Activated T-cell treated with anti-CD3 and anti-CD28 coated beads for 48 hours (primary cell): ENCODE results near the gene ADGRL3.
"Not testable (repeated sequence)": the region's sequence is repeated elsewhere in the genome, so short reads cannot be mapped to it uniquely, and the experiment has no call there.

Source experiments
- DNase-seq: peaks from one replicate; pipeline ENCODE4 v3.0.0-alpha.2; 2020; ENCODE audit warnings: low read depth

Gene ADGRL3

DNA sequence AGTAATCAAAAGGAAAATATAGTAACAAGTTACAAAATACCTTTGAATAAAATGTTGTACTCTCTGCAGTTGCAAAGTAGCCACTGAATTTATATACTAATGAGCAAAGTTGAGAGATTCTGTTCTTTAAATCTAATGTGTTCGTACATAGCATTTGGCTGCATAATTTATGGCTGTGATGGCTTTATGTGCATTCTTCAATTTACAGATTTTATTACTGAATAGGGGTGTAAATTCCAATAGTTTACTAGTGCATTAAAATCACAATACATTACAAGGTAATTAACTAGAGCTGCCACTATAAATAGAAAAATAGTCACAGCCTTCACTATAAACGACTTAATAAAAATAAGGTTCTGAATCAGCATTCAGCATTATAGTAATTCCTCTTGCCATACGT is 620.0 kb downstream of the ADGRL3 start:
- no peak for DNase-seq

DNA sequence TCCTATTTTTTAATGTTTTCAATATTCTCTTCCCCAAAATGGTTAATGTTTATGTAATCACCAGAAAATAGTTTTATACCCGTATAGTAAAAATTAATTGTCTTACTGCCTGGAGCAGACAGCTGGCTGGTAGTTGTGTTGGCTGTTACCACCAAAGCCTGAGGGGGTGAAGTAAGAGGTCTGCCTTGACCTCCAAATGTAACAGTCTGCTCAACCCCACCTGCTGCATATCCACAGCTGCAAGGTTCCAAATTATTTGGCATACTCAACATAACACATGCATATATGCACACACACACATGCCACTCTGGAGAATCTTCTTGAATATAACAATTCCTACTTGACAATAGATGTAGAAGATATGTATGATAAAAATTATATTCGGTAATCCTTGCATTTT is 624.3 kb downstream of the ADGRL3 start:
- DNase-seq, result no peak

DNA sequence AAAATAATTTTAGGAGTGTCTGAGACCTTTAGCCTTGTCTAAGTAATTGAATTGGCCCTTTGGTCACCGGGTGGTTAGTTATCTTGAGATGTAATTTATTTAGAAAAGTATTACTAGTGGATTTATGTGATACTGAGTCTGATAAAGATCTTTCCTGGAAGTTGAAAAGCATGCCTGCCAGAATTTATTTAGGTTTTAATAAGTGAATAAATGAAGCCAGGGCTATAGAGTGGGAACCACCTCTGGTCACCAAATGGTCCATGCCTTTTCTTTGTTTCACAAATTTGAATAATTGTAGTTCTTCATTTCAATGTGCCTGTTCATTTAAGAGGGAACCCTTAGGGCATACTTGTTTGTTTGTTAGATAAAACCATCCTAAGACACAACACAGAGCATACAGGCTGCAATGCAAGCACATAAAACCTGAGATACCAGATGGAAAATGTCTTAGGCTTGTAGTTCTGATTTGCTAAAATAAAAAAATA is 627.8 kb downstream of the ADGRL3 start:
- no peak for DNase-seq

DNA sequence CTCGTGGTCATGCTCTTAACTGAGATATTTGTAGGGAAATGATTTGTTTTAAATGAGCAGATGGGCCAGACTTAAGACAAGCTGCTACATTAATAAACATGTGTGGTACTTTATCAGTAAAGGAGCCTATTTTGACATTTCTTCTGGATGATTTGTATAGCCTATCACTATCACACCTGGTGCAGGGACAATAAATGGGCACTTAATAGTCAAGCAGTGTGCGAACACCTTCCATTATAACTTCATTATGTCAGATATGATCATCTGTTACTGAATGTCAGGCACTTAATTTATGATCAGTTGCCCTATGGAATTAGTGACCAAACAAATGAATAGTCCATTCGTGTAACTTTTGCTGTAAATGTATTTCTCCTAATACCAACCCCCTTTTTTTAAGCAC is 628.8 kb downstream of the ADGRL3 start:
- DNase-seq, result no peak

DNA sequence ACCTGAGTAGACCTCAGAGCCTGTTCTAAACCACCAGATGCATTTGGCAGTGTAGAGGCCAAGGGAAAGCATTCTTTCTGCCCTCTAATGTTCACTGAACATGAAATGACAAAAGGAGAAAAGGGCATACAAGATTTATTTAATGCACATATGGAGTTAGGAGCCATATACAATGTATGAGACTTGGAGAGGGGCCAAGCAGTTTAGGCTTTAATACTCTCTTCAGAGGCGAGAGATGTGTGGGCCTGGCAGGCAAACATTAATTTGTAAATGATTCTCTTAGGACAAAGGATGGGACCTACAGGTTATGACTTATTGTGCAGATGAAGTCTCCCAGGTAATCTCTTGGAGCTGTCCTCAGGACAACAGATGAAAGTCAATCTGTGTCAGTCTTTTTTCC is 631.9 kb downstream of the ADGRL3 start:
- DNase-seq, result no peak

DNA sequence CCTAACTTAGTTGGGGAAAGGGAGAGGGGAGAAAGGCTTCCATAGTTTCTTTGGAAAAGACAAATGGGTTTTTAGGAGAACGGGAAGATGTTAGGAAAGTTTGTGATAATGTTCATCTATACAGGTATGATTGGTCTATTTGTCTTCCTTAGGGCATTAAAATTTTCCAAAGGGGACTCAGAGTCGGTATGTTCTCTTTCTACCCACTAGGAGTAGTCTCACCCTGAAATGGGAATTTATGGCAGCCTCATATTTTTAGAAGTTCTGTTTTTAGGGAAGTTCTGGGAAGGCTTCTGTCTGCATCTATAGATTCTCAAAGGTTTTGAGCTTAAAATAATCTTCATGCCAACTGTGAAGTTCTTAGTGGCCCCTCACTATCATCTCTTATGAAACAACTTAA is 637.3 kb downstream of the ADGRL3 start:
- DNase-seq, result no peak

DNA sequence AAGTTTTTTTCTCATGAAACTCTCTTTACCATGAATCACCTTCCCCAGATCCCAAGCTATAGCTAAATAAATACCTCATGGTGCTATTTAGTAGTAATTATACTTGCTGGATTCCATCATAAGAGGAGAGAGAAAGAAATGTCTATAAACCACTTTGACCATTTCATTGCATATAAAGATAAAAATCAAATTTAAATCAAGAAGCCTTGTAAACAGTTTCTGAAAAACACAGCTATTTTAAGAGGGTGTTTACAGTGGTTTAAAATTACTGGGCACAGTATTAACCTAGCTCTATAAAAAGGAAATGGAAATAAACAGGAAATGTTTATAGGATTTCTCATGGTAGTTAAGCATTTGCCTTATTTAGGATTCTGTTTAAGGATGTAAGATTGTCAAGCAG is 637.9 kb downstream of the ADGRL3 start:
- DNase-seq, result no peak

DNA sequence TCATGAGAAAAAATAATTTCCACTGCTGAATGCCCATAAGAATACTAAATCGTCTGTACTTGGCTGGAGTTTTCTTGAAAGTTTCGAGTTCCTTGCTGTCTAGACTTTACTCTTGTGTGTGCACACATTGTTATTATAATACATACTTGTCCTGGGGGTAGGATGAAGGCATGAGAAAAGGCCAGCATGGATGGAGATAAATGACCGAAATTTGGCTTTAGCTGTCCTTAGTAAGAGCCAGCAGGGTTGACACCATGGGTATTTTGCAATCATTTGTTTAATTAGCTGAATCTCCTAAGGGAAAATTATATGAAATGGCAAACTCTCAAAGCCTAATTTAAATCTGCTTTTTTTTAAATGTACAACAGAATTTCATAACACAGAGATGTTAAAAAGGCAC is 641.6 kb downstream of the ADGRL3 start:
- DNase-seq, result no peak

DNA sequence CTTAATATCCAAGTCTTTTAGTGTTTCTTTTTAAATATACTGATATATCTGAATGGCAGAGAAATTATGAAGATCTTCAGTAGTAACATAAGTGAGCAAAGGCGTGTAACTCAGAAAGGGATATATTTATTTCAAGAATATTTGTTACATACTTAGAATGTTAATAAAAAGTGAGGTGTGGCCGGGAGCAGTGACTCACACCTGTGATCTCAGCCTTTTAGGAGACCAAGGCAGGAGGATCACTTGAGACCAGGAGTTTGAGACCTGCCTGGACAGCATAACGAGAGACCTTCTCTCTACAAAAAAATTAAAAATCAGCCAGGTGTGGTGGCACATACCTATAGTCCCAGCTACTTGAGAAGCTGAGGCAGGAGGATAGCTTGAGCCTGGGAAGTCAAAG is 651.0 kb downstream of the ADGRL3 start:
- DNase-seq, result no peak

DNA sequence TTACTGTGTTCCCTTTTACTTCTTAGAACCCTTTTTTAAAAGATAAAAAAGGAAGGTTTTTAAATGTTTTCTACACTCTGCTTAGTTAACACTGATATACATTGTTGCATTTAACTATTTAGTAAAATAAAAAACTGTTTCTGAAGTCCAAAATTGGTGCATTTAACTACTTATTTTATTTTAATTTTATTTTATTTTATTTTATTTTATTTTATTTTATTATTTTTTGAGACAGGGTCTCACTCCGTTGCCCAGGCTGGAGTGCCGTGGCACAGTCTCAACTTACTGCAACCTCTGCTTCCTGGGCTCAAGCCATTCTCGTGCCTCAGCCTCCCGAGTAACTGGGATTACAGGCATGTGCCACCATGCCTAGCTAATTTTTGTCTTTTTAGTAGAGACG is 652.0 kb downstream of the ADGRL3 start:
- DNase-seq, result not testable (repeated sequence)

DNA sequence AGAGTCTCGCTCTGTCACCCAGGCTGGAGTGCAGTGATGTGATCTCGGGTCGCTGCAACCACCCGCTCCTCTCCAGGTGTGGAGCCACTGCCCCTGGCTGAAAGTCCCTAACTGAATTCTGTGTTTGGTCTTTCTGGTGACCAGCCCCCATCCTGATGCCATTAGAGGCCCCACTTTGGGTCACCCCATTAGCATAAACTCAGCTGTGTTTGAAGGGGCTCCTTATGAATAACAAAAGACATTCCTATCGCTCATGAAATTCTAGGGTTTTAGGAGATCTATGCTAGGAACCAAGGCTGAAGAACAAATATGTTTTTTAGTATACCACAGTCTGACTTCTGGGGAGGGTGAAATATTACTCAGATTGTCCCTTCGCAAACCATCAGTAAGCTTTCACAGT is 652.9 kb downstream of the ADGRL3 start:
- no peak for DNase-seq

DNA sequence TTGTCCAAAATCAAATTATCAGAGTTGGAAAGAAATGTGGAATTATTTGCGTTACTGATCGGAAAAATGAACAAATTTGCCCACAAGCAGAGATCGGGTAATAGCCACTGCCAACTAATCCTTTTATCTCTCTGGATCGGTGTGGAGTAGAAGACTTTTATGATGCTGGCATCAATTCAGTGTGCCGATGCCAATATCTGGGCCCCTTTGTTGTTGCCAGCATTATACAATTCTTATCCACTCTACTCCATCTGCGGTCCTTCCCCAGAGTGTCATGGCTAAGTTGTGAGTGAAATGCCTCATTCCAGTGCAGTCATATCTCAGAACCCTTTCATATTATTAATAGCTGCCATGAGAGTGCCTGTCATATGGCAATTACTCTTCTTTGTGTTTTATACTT is 660.2 kb downstream of the ADGRL3 start:
- DNase-seq, result no peak

DNA sequence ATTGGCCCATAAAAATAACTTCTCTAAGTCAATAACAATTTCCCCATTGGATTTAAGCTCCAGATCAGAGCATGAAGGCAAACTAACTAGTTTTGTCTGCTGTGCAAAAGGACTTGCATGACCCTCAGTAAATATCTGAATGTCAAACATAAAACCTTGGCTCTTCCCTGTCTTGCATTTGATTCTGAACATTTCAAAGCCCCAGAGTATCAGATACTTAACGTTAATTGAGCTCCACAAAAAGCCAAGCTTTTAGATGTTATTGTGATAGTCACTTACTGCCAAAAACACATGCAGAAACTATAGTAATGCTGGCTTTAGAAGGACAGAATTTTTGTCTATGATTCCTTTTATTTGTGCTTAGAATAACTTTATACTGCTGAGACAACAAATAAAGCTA is 664.2 kb downstream of the ADGRL3 start:
- DNase-seq, result no peak

DNA sequence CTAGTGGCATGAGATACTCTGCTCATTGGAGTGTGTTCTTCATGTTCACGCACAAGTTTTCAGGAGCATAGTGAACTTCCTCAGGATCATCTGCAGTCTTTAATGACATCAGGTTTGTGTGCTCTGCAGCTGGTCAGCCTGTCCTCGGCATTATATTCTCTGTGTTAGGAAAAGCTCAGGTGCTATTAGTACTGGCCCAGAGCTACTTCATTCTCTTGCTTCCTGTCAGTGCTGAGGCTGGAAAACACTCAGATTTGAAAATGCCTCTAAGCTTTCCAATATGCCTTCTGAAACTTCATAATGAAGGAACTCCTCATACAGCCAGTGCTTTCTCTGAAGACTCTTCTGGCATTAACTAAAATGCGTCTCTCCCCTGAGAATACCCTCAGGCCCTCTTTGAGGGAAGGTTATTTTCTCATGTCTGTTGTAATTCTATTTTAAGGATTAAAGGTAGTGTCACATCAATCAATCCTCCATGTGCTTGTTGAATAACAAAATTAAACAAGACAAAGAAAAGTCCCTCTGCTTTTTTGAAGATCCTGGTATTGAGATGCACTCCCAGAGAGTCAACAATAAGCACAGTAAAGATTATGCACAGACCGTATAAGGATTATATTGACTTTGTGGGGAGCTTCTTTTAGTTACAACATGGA is 666.4 kb downstream of the ADGRL3 start:
- no peak for DNase-seq

DNA sequence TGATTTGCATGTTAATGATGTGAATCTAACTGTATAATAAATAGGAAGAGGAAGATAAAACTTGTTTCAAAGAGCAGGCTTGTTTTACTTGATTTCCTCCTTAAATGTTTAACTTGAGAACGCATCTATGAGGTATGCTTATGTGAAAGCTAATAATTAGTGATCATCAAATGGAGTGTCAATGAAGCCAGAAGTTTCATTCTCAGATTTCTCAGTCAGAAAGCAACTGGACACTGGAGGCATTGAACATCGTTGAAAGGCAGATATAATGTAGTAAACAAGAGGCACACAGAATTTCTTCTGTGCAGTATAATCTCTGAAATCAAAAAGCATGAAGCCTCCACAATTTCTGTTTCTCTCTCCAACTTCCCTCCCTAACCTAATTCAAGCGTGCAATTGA is 672.9 kb downstream of the ADGRL3 start:
- DNase-seq, result no peak

DNA sequence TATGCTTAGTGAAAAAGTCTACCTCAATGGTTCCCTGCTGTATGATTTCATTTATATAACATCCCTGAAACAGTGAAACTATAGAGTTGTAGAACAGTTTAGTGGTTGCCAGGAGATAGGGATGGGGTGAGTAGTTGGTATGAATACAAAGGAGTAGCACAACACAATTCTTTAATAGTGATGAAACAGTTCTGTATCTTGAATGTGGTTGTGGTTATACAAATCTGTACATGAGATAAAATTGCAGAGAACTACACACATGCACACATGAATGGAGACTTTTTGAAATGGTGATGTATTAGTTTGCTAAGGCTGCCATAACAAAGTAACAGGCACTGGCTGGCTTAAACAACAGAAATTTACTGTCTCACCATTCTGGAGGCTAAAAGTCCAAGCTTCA is 677.1 kb downstream of the ADGRL3 start:
- DNase-seq, result no peak

DNA sequence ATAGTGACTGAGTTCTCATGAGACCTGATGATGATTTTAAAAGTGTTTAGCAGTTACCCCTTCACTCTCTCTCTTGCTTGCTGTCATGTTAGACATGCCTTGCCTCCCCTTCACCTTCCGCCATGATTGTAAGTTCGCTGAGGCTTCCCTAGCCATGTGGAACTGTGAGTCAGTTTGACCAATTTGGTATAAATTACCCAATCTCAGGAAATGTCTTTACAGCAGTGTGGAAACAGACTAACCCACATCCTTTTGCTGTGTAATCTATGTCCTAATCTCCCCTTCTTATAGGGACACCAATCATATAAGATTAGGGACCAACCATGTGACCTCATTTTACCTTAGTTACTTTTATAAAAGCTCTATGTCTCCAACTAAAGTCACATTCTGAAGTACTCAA is 677.8 kb downstream of the ADGRL3 start:
- DNase-seq, result no peak

DNA sequence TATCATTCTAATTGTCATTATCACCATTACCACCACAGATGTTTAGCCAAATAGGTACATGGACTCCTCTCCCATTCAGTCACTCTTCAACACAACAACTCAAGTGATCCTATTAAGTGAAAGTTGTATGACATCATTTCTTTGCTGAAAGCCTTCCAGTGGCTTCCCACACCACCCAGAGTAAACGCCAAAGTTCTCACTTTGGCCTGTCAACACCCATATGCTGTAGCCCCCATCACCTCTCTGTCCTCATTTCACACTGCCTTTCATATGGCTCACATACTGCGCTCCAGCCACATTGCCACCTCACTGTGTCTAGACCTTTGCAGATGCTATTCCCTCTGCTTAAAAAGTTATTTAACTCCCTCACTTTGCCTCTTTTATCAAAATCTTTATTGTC is 682.3 kb downstream of the ADGRL3 start:
- no peak for DNase-seq

DNA sequence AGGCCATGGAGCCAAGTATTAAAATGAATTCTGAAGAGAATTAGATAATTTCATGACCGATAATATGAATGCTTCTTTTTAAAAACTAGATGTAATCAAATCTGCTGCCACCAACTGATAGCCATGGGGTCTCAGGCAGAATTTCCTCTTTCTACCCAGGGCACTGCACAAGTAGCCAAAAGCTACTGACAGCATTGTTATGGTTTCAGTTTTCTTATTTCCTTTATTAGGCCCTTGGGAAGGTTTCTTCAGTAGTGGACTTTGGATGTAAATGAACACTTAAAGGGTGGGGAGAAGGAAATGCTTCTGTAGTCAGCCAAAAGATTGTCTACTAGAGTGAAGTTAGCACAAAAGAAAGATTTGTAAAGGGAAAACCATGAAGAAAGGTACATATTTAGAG is 686.0 kb downstream of the ADGRL3 start:
- DNase-seq, result no peak

DNA sequence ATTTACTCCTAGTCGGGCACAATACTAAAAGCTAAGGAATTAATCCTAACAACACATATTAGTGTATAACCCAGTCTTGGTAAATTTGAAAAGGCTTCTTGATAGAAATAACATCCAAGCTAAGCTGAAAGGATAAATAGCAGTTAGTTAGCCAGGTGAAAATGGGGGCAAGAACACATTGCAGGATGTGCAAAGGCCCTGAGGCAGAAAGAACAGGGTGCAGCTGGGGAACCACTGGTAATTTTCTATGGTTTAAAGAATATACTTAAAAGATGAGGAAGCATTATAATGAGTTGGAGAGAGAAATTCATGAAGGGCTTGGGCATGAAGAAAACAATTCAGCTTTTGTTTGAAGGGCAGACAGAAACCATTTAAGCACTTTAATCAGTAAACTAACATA is 689.0 kb downstream of the ADGRL3 start:
- DNase-seq, result no peak

DNA sequence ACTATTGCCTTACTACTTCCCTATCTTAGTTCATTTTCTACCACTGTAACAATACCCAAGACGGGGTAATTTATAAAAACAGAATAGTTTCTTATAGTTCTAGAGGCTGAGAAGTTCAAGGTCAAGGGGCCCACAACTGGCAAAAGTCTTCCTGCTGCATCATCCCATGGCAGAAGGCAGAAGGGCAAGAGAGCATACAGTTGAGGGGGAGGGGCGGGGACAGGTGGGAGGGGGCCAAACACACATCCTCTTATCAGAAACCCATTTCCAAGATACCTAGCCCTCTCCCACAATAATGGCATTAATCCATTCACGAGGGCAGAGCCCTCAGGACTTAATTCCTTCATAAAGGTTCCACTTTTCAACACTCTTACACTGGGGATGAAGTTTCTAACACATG is 690.2 kb downstream of the ADGRL3 start:
- DNase-seq, result no peak

DNA sequence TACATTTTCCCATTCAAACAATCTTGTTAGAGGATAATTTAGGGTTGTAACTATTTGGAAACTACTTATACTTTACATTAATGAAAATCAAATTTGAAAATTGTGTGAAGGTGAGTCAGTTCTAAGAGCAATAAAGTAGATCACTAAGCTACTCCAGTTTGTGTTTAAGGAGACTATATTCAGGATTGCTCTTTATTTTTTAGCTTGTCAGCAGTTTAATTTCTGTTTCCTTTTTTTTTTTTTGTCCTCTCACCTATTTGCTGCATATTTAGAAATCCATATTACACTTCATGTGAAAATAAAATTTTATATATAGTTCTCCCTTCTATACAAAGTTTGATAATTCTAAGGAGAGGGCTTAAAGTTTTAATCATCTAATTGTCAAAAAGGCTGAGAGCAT is 691.8 kb downstream of the ADGRL3 start:
- no peak for DNase-seq

DNA sequence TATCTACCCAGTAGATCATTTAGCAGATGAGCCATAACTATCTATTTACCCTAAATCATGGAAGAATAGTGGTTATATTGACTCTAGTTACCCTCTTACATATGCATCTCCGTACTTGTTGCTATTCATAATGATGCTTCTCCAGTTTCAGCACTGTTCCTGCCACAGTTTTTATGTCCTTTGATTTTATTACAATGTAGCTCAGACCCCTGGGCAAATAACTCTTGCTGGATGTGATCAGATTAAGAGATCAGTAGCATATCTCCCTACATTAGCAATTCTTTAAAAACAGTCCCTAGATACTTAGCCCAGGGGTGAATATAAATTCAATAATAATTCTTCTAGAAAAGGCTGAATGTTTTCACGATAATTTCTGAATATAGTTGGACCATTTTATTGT is 696.5 kb downstream of the ADGRL3 start:
- DNase-seq, result no peak

DNA sequence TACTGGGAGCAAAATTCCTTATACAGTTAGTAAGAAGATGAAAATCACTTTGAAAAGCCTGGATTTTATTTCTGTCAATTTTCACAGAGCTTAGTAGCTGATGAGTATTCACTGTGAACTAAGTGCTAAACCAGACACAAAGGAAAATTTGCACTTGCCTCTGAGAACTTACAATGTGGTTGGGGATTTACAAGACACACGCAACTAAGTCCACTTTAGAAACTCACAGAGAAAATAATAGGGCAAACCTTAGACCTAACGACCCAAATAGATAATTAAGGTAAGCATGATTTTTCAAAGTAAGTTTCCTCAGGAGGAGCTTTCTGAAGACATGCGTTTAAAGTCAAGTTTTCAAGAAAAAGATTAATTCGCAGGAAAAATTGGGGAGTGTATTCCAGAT is 708.9 kb downstream of the ADGRL3 start:
- DNase-seq, result no peak

DNA sequence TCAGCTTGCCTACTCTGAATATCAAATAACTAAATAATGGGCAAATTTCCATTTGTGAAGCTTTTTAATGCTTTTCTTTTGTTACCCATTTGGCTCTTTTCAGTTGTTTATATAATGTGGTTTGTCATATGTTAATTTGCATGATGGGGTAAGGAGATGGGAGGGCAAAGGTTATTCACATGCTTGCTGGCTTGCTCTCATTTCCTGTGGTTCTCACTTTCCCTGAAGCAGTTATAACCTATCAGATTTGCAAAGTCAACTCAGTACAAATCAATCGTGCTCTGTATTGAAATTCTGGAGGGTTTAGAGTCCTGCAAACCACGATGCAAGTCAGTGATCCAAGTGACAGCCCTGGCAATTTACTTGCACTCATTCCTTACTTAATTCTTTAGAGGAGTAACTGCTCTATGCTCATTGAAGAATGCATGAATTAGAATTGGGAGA is 711.2 kb downstream of the ADGRL3 start:
- DNase-seq, result no peak
